SU-DHL-6 (cell line): ENCODE data around the gene SELENON.

ENCODE experiments used
- H2AFZ ChIP-seq: fragments of 200-600 bp; sonication (generic); 2 replicates; pipeline ENCODE4 v1.6.1; 2014; ENCODE audit warnings: low read depth, mild to moderate bottlenecking, moderate library complexity, mixed read lengths, antibody characterized with exemption, low read length; ENCODE audit not compliant: severe bottlenecking
- H3F3A ChIP-seq: fragments of 200-600 bp; shearing (Covaris generic); 2 replicates; pipeline ENCODE4 v1.6.0; 2016; ENCODE audit warnings: antibody characterized with exemption, mild to moderate bottlenecking; ENCODE audit not compliant: insufficient read depth
- H3K27ac ChIP-seq: fragments of 200-600 bp; sonication (generic); 2 replicates; pipeline ENCODE4 v1.5.1; 2016; ENCODE audit warnings: low read depth, mild to moderate bottlenecking, low read length, moderate library complexity, mixed read lengths
- H3K27me3 ChIP-seq: fragments of 200-600 bp; sonication (generic), shearing (Covaris generic); 2 replicates; pipeline ENCODE4 v1.6.0; 2014; ENCODE audit warnings: mild to moderate bottlenecking, low read length
- H3K36me3 ChIP-seq: fragments of 200-600 bp; sonication (generic); 2 replicates; pipeline ENCODE4 v1.6.1; 2014; ENCODE audit warnings: mild to moderate bottlenecking, low read length, mixed read lengths
- H3K4me2 ChIP-seq: fragments of 300-600, 200-600 bp; shearing (Covaris generic), sonication (generic); 2 replicates; pipeline ENCODE4 v1.6.0; 2014; ENCODE audit warnings: low read length, low read depth, mild to moderate bottlenecking; ENCODE audit not compliant: poor library complexity, severe bottlenecking
- H3K4me3 ChIP-seq: fragments of 200-600 bp; sonication (generic); 2 replicates; pipeline ENCODE4 v1.5.1; 2014; ENCODE audit warnings: antibody characterized with exemption, low read length, mild to moderate bottlenecking, mixed read lengths; ENCODE audit not compliant: insufficient read depth, poor library complexity, severe bottlenecking
- H3K79me2 ChIP-seq: fragments of 200-600 bp; sonication (generic); 2 replicates; pipeline ENCODE4 v1.6.1; 2014; ENCODE audit warnings: mild to moderate bottlenecking, low read length, moderate library complexity; ENCODE audit not compliant: insufficient read depth
- H3K9ac ChIP-seq: fragments of 200-600 bp; sonication (generic); 2 replicates; pipeline ENCODE4 v1.7.0; 2014; ENCODE audit warnings: mild to moderate bottlenecking, low read length
- H3K9me2 ChIP-seq: fragments of 200-600 bp; sonication (generic); replicated peaks from 2 replicates; pipeline ENCODE4 v1.6.1; 2014; ENCODE audit warnings: low read length; ENCODE audit not compliant: insufficient read depth
- H3K9me3 ChIP-seq: fragments of 200-600 bp; sonication (generic); 2 replicates; pipeline ENCODE4 v1.6.1; 2014; ENCODE audit warnings: low read length, mixed read lengths; ENCODE audit not compliant: insufficient read depth
- H4K20me1 ChIP-seq: fragments of 200-600 bp; sonication (generic); 2 replicates; pipeline ENCODE4 v1.6.1; 2014; ENCODE audit warnings: low read depth, mild to moderate bottlenecking, antibody characterized with exemption, low read length, moderate library complexity, mixed read lengths
- CTCF ChIP-seq: fragments of 200-600 bp; sonication (generic); IDR thresholded peaks from one replicate; pipeline ENCODE4 v1.5.1; 2017; ENCODE audit warnings: antibody characterized with exemption, mild to moderate bottlenecking, low read length, moderate library complexity; ENCODE audit not compliant: insufficient read depth, poor library complexity, severe bottlenecking
- EZH2phosphoT487 ChIP-seq: fragments of 200-600 bp; sonication (generic), shearing (Covaris generic); conservative IDR thresholded peaks from 2 replicates; pipeline ENCODE4 v1.6.1; 2018; ENCODE audit warnings: mild to moderate bottlenecking, antibody characterized with exemption, low read length, moderate library complexity, mixed read lengths

SELENON gene

GRCh38 chr1:25772164-25772563, 27.8 kb upstream of the SELENON start:
- no peak for TF ChIP-seq EZH2phosphoT487
- no peak for TF ChIP-seq CTCF
- H3K27me3 ChIP-seq, result no peaks in the 10 kb centered on the region
- H3K36me3 ChIP-seq, result no peaks in the 10 kb centered on the region
- H3K27ac ChIP-seq, result no peak overlapping the region
- no peaks in the 10 kb centered on the region for H3K9me3 ChIP-seq
- H3K9me2 ChIP-seq, result no peaks in the 10 kb centered on the region
- H3K4me2 ChIP-seq, result no peak overlapping the region
- no peaks in the 10 kb centered on the region for H4K20me1 ChIP-seq
- H2AFZ ChIP-seq, result no peak overlapping the region
- H3K79me2 ChIP-seq, result no peaks in the 10 kb centered on the region
- H3K9ac ChIP-seq, result no peak overlapping the region
- no peak overlapping the region for H3K4me3 ChIP-seq
- H3F3A ChIP-seq, result no peaks in the 10 kb centered on the region

GRCh38 chr1:25772692-25773245, 27.2 kb upstream of the SELENON start:
- H4K20me1 ChIP-seq, result no peaks in the 10 kb centered on the region
- no peak overlapping the region for H3K9ac ChIP-seq
- no peaks in the 10 kb centered on the region for H3K79me2 ChIP-seq
- no peaks in the 10 kb centered on the region for H3K9me2 ChIP-seq
- H2AFZ ChIP-seq, result no peak overlapping the region
- TF ChIP-seq EZH2phosphoT487 (no peak), CTCF (no peak)
- no peak overlapping the region for H3K4me2 ChIP-seq
- H3K27ac ChIP-seq, result no peak overlapping the region
- H3K4me3 ChIP-seq, result no peak overlapping the region
- H3F3A ChIP-seq, result no peaks in the 10 kb centered on the region
- no peaks in the 10 kb centered on the region for H3K9me3 ChIP-seq
- no peaks in the 10 kb centered on the region for H3K36me3 ChIP-seq
- no peaks in the 10 kb centered on the region for H3K27me3 ChIP-seq

- no peak for TF ChIP-seq CTCF
- no peak for TF ChIP-seq EZH2phosphoT487
- H3K4me2 ChIP-seq, result no peak overlapping the region
Observed at GRCh38 chr1:25773441-25774125, 26.4 kb upstream of the SELENON start.

More at GRCh38 chr1:25773441-25774125, 26.4 kb upstream of the SELENON start:
- no peak overlapping the region for H2AFZ ChIP-seq
- H3K9me2 ChIP-seq, result no peaks in the 10 kb centered on the region
- H3K27me3 ChIP-seq, result no peaks in the 10 kb centered on the region
- H3F3A ChIP-seq, result no peaks in the 10 kb centered on the region
- no peaks in the 10 kb centered on the region for H3K9me3 ChIP-seq
- H3K4me3 ChIP-seq, result no peak overlapping the region
- H3K36me3 ChIP-seq, result no peaks in the 10 kb centered on the region
- H3K27ac ChIP-seq, result no peak overlapping the region
- H4K20me1 ChIP-seq, result no peaks in the 10 kb centered on the region
- H3K79me2 ChIP-seq, result no peaks in the 10 kb centered on the region
- H3K9ac ChIP-seq, result no peak overlapping the region
